ENCODE results near the gene SRGAP3. TPM values are rescaled to one million over a fixed set of nuclear protein-coding genes. Genes with fewer than 3 reads are reported as not detected.

The SRGAP3 gene
- total RNA-seq, 2 experiments from 2014 or later = 1.8 to 2.5 TPM

DNA sequence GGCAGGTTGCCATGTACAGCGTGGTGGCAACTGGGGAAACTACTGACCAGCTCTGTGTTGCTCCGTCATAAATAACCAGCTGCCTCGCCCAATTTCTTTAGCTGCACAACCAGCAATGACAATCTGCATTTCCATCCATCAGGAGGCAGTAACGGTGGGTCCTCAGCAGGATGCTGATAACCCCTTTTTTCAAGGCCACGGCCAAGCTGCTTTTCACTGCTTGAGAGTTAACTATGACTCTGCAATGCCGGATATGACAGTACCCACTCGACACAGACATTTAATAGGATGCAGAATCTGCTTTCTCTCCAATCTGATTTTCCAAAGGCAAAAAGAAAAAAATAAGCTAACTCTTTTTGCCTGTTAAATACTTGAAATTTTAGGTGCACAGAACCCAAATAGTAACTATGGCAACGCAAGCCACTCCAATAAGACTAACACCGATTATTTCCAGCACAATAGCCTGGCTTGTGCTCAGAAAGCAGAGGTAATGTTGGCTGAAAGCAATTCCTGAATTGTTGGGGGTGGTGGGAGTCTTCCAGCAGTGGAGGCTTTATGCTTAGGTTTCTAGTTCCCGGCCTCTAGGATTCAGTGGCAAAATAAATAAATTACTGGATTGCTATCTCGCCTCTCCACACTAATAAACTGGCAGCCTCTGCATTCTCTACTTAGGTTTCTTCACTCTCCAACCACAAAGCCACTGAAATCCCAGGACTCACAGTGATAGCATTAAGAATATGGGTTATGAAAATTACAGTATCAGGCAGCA is 31.2 kb upstream of the SRGAP3 start:
- no peak for ATAC-seq
- intact Hi-C loops (cut with micrococcal nuclease) = no loop called here
- no peak overlapping the region for H3K4me3 Mint-ChIP-seq

DNA sequence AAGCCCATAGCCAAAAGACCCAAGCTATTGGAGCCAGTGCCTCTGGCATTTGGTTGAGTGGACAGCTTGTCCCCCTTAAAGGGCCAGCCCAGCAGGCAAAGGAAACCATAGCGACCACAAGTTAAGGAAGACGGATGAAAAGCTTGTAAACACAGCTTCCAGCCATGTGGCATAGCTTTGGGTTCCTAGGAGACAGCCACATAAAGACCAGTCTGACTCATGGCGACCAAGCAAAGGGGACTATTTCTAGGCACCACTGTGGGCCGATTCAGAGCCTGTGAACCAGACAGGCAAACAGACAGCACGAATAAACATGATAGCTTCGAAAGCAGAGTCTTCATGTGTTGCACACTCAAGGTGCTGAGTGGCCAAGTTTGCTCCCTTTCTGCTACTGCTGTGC is 30.5 kb upstream of the SRGAP3 start:
- no peak for DNase-seq
- Mint-ChIP-seq H3K27ac (no peak overlapping the region), H3K9me3 (no peaks in the 10 kb centered on the region), H3K27me3 (peaks cover 1% of the 10 kb centered on the region), H3K36me3 (ENCODE audit: low read depth) (no peaks in the 10 kb centered on the region), H3K4me3 (no peak overlapping the region), H3K4me1 (ENCODE audit: low read depth) (no peaks in the 10 kb centered on the region)
- ChIA-PET CTCF (interaction anchor here (0.9 to 1.5 kb wide), 2 partner anchors 22 to 301 kb away, joined by 4 read pairs; no protein-coding TSS in a partner anchor), POLR2A (no interaction called here)
- no peak for ATAC-seq
- intact Hi-C loops (cut with micrococcal nuclease) = no loop called here
- TF ChIP-seq, protein P1, sequence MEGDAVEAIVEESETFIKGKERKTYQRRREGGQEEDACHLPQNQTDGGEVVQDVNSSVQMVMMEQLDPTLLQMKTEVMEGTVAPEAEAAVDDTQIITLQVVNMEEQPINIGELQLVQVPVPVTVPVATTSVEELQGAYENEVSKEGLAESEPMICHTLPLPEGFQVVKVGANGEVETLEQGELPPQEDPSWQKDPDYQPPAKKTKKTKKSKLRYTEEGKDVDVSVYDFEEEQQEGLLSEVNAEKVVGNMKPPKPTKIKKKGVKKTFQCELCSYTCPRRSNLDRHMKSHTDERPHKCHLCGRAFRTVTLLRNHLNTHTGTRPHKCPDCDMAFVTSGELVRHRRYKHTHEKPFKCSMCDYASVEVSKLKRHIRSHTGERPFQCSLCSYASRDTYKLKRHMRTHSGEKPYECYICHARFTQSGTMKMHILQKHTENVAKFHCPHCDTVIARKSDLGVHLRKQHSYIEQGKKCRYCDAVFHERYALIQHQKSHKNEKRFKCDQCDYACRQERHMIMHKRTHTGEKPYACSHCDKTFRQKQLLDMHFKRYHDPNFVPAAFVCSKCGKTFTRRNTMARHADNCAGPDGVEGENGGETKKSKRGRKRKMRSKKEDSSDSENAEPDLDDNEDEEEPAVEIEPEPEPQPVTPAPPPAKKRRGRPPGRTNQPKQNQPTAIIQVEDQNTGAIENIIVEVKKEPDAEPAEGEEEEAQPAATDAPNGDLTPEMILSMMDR (IDR thresholded peaks at IDR 0.05) = no peak

More for the DNA sequence above, 31.2 kb upstream of the SRGAP3 start:
- Mint-ChIP-seq H3K9me3 (no peaks in the 10 kb centered on the region), H3K36me3 (ENCODE audit: low read depth) (no peaks in the 10 kb centered on the region), H3K27ac (no peak overlapping the region), H3K27me3 (peaks cover 1% of the 10 kb centered on the region), H3K4me1 (ENCODE audit: low read depth) (no peaks in the 10 kb centered on the region)
- no peak for DNase-seq
- TF ChIP-seq, protein P1 (IDR thresholded peaks at IDR 0.05) = no peak
- ChIA-PET POLR2A (no interaction called here), CTCF (interaction anchor here (0.9 to 1.5 kb wide), 2 partner anchors 21 to 301 kb away, joined by 4 read pairs; no protein-coding TSS in a partner anchor)

DNA sequence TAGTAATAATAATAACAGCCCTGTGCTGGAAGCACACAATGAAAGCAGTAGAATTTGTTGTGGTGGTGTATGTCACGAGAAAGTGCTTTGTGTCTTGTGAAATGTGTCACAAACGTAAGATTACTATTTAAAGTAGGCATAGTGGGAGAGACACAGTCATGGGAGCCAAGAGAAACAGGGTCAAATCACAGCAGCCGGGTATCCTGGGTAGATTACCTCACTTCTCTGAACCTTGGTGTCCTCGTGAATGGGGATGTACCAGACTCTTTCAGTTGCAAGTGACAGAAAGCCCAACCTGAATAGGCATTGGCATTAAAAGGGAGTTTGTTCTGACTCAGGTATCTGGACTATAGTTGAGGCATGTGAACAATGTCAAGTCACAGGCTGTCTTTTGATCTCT is 29.1 kb upstream of the SRGAP3 start:
- Mint-ChIP-seq H3K4me1 (ENCODE audit: low read depth) (no peaks in the 10 kb centered on the region), H3K4me3 (no peak overlapping the region), H3K27me3 (peaks cover 1% of the 10 kb centered on the region), H3K9me3 (no peaks in the 10 kb centered on the region), H3K36me3 (ENCODE audit: low read depth) (no peaks in the 10 kb centered on the region), H3K27ac (no peak overlapping the region)
- POLR2A ChIA-PET = no interaction called here
- intact Hi-C loops (cut with micrococcal nuclease) = no loop called here
- no peak for ATAC-seq
- TF ChIP-seq, protein P1 (IDR thresholded peaks at IDR 0.05) = no peak
- no peak for DNase-seq
- CTCF ChIA-PET = no interaction called here

DNA sequence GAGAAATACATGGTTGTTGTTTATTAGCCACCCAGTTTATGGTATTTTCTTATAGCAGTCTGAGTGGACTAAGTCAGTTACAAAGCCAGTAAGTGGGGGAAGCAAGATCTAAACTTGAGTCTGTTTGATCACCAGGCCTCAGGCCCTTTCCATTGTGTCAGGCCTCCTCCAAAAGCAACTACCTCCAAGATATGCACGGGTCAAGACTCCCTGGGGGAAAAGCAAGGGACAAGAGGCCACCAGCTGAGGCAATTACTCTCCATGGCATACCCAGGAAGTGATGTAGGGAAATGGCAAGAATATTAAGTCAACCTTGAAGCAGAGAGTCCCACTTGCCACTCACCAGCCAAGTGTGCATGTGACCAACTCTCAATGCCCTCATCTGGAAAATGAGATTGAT is 28.6 kb upstream of the SRGAP3 start:
- ATAC-seq (no peak), DNase-seq (no peak)
- ChIA-PET CTCF (no interaction called here), POLR2A (no interaction called here)
- H3K9me3 Mint-ChIP-seq = no peaks in the 10 kb centered on the region
- no peaks in the 10 kb centered on the region for H3K36me3 Mint-ChIP-seq (ENCODE audit: low read depth)
- peaks cover 1% of the 10 kb centered on the region for H3K27me3 Mint-ChIP-seq
- H3K4me1 Mint-ChIP-seq (ENCODE audit: low read depth) = no peaks in the 10 kb centered on the region
- H3K27ac Mint-ChIP-seq = no peak overlapping the region
- H3K4me3 Mint-ChIP-seq = no peak overlapping the region
- TF ChIP-seq, protein P1 (IDR thresholded peaks at IDR 0.05) = no peak
- intact Hi-C loops (cut with micrococcal nuclease) = no loop called here

DNA sequence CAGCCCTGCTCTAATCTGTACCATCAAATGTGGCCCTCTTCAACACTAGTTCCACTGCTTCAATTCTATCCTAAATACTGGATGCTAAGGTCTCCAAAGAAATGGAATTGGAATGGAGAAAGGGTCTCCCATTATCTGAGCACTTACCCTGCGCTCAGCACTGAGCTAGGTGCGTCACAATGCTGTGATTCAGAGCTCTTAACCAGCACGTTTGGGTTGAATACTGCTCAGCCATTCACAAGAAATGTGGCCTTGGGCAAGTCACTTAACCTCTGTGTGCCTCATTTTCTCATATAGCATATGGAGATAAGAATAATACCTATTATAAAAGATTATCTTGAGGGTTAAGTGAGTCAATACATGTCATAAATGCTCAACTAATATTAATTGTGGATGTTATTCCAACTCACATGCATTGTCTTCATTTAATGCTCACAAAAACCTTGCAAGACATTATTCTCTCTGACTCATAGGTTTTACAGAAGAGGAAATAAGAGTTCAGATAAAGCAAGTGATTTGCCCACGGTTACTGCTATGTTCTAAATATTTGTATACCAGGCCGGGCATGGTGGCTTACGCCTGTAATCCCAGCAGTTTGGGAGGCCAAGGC is 27.4 kb upstream of the SRGAP3 start:
- Mint-ChIP-seq H3K27ac (no peak overlapping the region), H3K4me3 (no peak overlapping the region), H3K4me1 (ENCODE audit: low read depth) (no peaks in the 10 kb centered on the region), H3K9me3 (no peaks in the 10 kb centered on the region), H3K36me3 (ENCODE audit: low read depth) (no peaks in the 10 kb centered on the region), H3K27me3 (peaks cover 4% of the 10 kb centered on the region)
- no peak for ATAC-seq
- no peak for DNase-seq
- TF ChIP-seq, protein P1 (IDR thresholded peaks at IDR 0.05) = no peak
- ChIA-PET POLR2A (no interaction called here), CTCF (no interaction called here)
- intact Hi-C loops (cut with micrococcal nuclease) = no loop called here

All from activated CD8-positive, alpha-beta T cell treated with anti-CD3 and anti-CD28 coated beads for 36 hours (primary cell).